CD4-positive, alpha-beta T cell treated with Interleukin-2 at 100 ng/mL for 4 hours (primary cell): Measurements from ENCODE around the gene DGCR2.

Source experiments
- DNase-seq: peaks from one replicate; pipeline ENCODE4 v3.0.0-alpha.2; 2020; ENCODE audit warnings: low spot score

Gene DGCR2

DNA sequence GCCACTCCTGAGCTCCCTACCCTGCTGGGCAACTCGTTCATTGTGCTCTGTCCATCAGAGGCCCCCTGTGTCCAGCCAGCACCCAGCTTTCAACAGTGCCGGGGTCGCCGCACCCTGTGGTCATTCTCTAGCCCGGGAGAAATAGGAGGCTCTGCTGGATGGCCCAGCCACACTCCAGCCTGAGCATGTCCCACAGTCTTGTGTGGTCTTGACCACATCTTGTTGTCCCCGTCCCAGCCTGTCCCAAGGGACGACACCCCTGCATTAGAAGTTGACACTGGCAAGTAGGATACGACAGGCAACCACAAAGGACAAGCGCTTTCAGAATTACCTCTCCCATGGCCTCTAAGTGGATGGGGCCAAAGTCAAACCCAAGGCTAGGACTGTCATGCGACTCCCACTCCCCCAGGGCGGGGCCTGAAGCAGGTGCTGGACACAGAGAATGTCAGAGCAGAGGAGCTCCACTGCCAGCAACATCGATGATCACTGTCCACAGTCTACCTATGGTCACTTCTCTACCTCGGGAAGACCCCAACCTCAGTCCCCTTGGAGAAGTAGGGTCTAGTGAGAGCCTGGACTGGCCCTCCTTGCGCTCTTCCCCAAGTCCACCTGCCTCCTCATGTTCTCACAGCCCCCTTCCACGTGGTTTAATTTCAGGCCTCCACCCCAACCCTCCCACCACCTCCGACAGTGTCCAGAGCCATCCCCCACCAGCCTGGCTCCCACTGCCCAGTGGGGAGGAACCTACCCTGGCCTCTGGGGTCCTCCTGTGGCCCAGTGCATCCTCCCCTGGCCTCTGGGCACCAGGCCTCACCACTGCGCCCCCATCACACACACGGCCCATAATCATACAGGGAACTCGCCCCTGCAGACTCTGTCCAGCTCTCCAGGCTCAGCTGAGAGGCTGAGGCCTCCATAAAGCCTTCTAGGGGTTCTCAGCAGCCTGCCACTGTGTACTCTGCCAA lies 4.4 kb upstream of the DGCR2 start:
- no peak for DNase-seq

DNA sequence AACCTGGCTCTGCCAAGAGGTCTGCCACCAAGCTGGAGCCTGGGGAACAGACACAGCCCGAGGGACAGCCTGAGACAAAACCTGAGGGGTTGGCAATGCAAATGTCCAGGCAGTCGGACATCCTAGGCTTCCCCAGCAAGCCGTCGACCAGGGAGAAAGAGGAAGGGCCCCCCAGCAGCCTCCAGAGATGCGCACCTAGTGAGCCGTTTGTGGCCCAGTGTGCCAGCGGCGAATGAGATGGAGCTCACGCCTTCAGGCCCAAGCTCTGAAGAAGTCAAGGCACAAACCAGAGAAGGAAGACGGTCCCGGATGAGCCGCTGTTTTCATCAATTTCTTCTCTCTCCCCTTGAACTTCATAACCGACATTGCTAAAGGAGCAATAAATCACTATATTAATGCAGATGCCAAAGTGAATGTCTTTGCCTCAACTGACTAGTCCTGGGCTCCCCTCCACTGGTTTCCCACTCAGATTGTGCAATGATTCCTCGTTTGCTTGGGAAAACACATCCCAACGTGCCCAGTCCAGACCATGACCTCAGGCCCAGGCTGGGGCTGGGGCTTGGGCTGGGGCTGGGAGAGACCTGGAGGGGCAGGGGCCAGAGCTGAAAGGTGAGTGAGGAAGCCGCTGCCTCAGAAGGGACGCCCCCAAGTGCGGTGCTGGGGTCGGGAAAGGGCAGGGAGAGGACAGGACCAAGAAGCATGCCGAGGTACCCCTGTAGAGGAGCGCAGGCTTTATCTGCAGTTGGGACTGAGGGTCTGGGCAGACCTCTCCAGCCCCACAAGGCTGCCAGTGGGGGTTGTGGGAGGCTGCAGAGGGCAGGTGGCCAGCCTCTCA lies 3.5 kb upstream of the DGCR2 start:
- DNase-seq = no peak

DNA sequence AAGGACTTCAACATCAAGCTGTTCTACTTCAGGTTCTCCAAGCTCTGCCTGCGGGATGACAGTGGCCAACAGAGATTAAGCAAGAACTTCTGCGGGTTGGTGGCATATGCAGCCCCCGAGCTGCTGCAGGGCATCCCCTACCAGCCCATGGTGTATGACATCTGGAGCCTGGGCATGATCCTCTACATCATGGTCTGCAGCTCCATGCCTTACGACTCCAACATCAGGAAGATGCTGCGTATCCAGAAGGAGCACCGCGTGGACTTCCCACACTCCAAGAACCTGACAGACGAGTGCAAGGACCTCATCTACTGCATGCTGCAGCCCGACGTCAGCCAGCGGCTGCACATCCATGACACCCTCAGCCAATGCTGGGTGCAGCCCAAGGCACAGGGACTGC lies 2.8 kb upstream of the DGCR2 start:
- DNase-seq = no peak

DNA sequence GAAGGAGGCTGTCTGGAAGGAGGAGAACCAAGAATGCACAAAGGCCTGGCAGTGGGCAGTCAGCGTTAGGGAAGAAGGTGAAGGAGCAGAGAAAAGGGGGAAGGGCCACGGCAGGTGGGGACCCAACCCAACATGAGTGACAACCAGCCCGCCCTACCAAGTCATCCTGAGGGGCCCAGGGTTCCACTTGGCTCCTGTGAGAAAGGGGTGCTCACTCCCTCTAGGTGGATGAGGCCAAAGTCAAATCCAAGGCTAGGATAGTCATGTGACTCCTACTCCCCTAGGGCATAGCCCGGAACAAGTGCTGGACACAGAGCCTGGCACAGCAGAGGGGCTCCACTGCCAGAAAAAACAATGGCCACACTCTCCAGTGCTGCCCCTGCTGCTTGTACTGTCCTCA lies 2.2 kb upstream of the DGCR2 start:
- no peak for DNase-seq

DNA sequence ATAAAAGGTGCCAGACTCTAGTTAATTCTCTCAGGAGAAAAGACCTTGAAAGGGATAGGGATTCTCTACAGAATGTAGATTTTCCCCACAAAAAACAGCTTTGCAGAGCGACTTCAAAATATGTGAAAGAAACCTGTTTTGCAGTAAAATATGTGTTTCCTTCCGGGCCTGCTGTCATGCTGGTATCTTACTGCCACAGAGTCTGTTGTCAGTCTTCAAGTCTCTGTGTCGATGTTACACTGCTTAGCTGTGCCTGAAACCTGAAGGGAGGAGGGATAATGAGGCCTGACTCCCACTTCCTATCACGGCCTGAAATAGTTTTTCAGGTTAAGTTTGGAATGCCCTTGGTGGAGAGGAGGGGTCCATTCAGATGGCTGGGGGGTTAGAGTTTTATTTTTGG lies 1.7 kb upstream of the DGCR2 start:
- no peak for DNase-seq

DNA sequence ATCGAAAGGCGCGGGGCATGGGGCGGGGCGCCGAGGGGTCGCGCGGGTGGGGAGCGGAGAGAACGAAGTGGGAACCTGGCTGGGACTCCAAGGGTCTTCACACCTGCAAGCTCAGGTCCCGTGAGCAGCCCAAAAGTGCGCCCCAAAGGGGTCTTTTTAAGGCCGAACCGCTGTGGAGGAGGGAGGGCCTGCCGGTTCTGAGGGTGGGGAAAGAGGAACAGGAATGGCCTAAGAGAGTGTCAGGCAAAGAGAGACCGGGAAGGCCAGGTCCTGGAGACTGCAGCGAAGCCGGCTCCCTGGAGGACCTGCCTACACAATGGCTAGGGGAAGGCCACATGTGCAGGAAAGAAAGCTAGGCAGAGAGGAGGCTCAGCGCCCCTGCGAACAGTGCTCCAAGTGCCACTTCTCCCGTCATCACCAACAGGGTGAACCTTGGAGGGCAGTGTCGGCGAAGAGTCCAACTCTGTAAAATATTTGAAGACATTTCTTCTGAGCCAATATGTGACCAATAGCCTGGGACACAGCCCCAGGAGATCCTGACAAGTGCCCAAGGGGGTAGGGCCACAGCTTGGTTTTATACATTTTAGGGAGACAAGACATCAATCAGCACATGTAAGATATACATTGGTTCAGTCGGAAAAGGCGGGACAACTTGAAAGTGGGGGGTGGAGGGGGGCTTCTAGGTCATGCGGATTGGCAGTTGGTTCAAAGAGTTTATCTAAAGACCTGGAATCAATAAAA lies 710 bp upstream of the DGCR2 start:
- no peak for DNase-seq

DNA sequence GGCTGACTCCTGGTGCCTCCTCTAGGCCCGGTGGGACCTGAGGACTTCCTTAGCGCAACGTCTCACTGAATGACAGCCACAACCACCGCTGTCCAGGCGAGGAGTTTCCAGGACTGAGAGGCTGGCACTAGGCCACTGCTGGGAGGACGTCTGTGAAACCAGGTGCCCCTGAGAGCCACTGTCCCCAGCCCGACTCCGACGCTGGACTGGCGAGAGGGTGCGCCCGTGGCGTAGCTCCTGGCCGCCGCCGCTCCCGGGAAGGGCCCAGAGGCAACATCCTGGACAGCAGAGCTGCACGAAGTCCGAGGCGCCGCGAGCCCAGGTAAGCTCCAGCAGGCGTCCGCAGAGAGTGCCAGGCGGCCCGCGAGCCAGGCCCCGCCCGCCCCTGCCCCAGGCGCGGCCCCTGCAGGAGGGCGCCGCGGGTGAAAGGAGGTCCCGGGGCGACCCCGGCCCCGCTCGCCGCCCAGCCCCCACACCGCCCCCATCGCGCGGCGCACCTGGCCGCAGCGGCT lies 525 bp downstream of the DGCR2 start:
- peak; percentile 17 for DNase-seq

DNA sequence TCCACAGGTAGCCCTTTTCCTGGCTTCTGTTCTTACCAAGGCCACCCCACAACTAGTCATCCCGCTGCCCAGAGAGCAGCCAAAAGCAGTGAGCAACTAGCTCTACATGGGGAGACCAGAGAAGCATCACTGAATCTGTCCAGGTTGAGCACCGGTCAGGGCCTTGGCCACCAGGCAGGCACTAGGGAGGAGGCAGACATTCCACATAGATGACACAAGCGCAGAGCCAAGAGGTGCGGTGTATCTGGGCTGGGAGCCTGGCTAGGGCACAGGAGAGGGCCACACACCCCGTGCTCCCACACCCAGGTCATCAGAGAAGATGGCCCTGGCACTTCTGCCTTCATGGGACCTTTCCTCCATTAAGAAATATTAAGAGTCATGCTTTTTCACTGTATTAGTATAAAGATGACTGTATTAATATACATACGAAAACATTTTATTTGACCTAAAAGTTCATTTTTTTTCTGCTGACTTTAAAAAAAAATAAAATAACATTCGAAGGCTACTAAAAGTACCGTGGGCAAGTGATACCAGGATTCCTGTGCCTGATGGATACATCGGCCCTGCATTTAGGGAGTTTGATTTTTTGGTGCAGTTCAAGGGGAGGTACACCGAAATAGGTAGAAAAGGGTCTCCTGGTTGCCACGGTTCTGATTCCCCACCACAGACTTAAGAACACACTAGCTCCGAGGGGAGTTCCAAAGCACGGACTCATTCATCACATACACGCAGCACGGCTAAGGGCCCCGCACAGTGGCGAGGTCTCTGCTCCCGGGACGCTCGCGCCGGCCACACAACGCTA lies 1.2 kb downstream of the DGCR2 start:
- no peak for DNase-seq

DNA sequence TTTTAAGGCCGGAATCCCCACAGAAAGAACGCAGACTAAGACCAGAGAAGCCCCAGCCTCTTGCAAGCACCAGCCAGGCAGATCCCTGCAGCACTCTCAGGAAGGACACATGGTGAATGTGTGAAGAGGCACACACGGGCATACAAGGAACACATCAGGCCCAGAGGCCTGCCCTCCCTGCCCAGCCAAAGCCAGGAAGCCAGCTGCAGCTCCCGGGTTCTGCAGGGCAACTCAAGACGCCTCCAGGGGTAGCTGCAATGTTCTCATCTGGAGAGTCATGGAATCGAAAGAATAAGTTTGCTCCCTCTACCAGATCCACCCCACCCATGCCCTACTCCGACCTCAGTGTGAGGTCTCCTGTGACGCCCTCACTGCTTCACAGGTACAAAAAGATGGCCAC lies 2.3 kb downstream of the DGCR2 start:
- no peak for DNase-seq

DNA sequence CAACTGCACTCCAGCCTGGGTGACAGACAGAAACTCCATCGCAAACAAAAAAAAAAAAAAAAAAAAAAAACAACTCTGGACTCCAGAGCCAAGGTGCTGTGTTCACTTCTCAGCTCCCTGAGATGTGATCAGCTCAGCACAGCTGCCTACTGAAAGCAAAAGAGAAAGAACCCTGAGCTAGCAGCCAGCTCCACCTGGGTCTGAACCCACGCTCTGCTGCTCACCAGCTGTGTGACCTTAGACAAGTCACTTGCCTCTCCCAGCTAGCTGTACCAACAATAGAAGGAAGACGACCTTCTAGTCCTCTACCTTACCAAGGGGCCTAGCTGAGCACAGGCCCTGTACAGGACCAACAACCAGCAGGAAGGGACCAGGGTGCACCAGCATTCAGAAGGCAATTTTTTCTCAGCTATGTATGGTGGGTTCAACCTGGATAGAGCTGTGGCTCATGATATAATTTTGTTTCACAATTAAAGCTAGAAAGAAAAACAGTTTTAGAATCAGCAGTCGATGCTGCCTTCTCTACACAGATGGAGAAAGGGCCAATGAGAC lies 3.8 kb downstream of the DGCR2 start:
- DNase-seq = peak; percentile 22

DNA sequence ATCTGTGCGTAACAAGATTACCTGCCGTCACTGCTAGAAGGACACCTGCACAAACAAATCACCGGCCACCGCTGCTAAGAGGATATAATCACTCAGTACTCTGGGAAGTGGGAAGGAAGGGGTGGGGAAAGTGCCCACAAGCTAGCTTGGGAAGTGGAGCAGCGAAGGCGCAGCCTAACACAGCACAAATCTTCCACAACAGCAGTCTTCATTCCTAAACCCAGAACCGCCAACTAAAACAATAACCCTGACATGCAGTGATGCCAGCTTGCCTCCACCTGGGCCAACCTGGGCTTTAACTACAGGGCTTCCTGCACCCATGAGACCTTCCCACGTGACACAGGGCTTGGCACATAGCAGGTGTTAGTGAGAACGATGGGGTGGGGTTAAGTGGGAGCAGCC lies 5.1 kb downstream of the DGCR2 start:
- DNase-seq = no peak

DNA sequence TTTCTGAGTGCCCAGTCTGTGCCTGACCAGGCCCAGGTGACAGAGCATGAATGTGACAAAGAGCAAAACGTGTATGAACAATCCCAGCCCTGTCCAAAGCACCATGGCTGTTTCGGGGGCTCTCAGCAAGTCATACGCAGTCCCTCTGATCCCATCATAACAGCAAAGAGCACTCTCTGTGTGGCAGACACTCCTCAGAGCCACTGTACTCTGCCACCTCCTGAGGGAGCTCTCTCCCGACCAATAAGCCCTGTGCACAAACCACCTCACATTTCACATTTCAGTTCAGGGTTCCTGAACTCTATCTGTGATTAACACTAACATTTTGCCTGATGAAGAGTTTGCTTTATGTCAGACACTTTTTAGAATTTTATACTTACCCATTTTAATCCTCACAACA lies 6.6 kb downstream of the DGCR2 start:
- peak; percentile 28 for DNase-seq

DNA sequence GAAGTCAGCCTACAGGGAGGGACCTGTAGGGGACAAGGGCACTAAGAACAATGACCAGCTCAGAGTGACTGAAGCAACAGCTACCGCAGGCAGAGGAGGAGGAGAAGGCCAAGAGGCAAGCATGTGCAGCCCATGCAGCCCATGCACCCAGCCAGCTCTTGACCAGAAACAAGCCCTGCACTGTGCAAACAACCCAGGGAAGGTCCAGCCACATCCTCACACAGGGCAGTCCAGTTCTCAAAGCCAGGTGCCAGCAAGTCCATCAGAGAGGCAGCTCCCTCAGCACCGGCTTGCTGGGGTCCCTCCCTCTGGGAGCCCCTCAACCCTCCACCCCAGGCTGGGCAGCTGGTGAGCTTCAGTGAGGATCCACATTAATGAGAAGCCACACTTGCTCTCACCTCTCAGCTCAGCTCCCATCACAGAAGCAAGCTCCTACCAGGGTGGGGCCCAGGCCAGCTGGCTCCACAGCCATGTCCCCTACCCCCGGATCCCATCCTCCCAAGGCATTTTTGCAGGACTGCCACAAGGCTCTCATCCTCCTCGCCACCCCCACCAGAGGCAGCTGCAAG lies 7.1 kb downstream of the DGCR2 start:
- DNase-seq = no peak

DNA sequence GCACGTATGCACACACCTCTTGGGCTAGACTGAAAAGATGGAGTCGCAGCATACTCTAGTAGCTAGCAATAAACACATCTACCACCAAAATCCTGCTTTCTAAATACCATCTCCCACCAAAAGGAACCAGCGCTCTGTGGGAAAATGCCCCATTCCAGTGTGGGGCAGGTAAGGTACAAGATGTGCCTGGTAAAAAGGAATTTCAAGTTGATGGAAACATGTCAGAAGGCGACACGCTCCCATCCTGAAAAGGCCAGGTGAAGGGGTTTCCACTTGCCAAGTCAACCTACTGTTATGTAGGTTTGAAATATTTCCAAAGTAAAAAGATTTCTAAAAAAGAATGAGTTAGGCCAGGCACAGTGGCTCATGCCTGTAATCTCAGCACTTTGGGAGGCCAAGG lies 8.8 kb downstream of the DGCR2 start:
- no peak for DNase-seq

DNA sequence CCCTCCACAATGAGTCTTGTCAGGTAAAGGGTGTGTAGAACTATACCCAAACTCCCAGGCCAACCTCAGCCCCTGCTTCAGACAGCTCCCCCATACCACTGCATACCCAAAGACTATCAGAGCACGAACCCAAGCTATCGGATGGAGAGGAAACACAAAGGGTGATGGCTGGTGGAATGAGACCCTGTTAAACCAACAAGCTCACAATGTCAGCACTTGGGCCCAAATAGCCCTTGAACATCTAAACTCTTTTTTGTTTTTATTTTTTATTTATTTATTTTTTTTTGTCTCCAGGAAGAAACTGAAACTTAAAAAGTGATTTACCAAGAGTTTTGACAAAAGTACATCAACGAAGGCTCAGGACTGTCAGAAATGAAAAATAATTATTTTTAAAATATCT lies 10.6 kb downstream of the DGCR2 start:
- DNase-seq = no peak

DNA sequence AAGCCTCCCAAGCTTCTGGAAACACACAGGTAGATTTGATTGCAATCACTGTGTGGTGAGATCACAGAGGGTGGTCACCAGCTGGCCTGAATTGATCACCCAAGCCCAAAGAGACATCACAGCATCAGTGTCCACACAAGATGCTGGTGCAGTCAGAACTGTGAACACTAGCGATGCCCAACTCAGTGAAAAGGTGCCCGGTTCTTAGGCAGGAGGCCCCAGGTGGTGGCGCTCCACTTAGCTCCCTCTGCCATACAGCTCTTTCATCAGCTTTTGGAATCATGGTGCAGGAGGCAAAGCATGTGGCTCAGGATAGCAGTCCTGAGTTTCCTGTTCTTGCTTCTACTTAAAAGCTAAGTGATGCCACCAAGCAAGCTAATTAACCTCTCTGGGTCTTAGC lies 11.1 kb downstream of the DGCR2 start:
- DNase-seq = no peak

DNA sequence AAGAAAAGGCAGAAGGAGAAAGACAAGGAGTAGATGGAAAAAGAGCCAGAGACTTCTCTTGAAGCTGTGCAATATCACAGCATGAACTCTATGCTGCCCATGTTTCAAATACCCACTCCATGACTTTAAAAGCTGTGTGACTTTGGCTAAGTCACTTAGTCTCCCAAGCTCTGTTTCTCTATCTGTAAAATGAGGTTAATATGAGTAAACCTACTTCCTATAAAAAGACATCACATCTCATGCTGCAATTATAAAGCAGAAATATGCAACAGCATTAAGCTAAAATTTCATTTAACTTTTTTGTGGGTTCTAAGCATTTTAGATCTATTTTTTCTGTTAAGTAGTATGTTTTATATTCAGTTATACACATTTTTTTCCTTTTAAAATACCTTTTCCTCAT lies 11.6 kb downstream of the DGCR2 start:
- DNase-seq = no peak

DNA sequence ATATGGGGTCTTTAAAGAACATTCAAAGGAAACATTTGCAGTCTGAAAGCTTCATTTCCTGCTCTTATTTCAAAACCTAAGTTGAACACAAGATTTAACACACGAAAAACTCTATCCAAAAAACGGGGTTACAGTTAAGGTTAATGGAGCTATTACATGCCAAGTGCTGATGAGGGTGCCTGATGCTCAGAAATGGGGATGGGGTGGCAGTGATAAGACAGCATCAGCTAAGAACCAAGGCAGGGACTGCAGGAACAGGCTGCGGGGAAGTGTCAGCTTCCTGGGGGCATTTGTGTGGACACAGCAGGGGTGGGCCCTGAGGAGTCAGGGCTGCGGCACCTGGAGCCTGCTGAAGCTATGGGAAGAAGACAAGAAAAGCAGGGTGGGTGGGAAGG lies 12.2 kb downstream of the DGCR2 start:
- DNase-seq = no peak

DNA sequence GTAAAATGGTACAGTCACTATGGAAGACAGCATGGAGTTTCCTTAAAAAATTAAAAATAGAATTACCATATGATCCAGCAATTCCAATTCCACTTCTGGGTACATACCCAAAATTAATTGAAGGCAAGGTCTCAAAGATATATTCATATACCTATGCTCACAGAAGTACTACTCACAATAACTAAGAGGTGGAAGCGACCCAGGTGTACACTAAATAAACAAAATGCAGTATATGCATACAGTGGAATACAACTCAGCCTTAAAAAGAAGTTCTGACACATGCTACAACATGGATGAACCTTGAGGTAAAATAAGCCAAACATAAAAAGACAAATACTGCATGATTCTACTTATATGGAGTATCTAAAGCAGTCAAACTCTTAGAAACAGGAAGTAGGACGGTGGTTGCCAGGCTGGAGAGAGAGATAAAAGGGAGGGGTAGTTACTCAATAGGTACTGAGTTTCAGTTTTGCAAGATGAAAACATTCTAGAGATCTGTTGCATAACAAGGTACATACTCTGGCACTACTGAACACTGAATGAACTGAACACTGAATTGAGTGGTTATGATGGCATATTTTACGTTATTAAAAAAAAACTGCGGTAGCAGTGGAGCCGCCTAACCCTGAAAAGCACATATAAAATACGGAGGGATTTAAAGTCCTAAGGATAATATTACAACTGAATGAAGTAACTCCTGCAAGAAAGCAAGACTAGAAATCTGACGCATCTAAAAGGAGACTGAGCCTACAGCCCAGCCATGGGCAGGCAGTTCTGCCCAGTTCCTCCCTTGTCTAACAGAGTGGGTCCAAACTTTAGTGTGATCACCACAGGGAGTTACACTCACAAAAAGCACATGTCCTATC lies 12.8 kb downstream of the DGCR2 start:
- peak; percentile 77 for DNase-seq

DNA sequence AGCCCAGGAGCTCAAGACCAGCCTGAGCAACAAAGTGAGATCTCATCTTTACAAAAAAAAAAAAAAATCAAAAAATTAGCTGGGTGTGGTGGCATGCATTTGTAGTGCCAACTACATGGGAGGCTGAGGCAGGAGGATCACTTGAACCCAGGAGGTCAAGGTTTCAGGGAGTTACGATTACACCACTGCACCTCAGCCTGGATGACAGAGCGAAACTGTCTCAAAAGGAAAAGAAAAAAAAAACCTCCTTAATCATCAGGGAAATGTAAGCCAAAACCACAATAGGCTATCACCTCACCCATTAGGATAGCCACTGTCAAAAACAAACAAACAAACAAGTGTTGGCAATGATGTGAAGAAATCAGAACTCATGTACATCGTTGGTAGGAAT lies 13.4 kb downstream of the DGCR2 start:
- DNase-seq = no peak
